Activated T-cell treated with anti-CD3 and anti-CD28 coated beads, Interleukin-2, amount 50 U/mL, for 1 hour (primary cell): ENCODE results near the gene NFKB1.
A peak's percentile ranks its signal among the peaks of the same experiment; 100 is the strongest.

Source experiments
- DNase-seq: peaks from one replicate; pipeline ENCODE4 v3.0.0-alpha.2; 2020

Gene NFKB1

GRCh38 chr4:102502543-102502818, 1.3 kb downstream of the NFKB1 start:
- DNase-seq = no peak

GRCh38 chr4:102503301-102503746, 2.2 kb downstream of the NFKB1 start:
- DNase-seq = no peak

GRCh38 chr4:102503831-102504786, 3.0 kb downstream of the NFKB1 start:
- no peak for DNase-seq

GRCh38 chr4:102504941-102505340, 3.8 kb downstream of the NFKB1 start:
- DNase-seq = no peak

GRCh38 chr4:102505708-102506107, 4.5 kb downstream of the NFKB1 start:
- DNase-seq = no peak

GRCh38 chr4:102506523-102506922, 5.4 kb downstream of the NFKB1 start:
- DNase-seq = no peak

GRCh38 chr4:102511830-102512605, 10.9 kb downstream of the NFKB1 start:
- DNase-seq = no peak

- no peak for DNase-seq
Observed at GRCh38 chr4:102514298-102514964, 13.3 kb downstream of the NFKB1 start.

GRCh38 chr4:102517753-102518152, 16.6 kb downstream of the NFKB1 start:
- no peak for DNase-seq

- peak; percentile 33 for DNase-seq
Observed at GRCh38 chr4:102518703-102519131, 17.6 kb downstream of the NFKB1 start.

GRCh38 chr4:102519925-102520324, 18.8 kb downstream of the NFKB1 start:
- no peak for DNase-seq

GRCh38 chr4:102521570-102521969, 20.4 kb downstream of the NFKB1 start:
- DNase-seq = no peak

- DNase-seq = no peak
Observed at GRCh38 chr4:102522031-102522440, 20.9 kb downstream of the NFKB1 start.

GRCh38 chr4:102524691-102525090, 23.5 kb downstream of the NFKB1 start:
- peak; percentile 19 for DNase-seq

GRCh38 chr4:102525097-102525496, 23.9 kb downstream of the NFKB1 start:
- no peak for DNase-seq

GRCh38 chr4:102525504-102525903, 24.3 kb downstream of the NFKB1 start:
- DNase-seq = no peak

GRCh38 chr4:102526532-102526931, 25.4 kb downstream of the NFKB1 start:
- no peak for DNase-seq

- DNase-seq = no peak
Observed at GRCh38 chr4:102527695-102528283, 26.6 kb downstream of the NFKB1 start.

- no peak for DNase-seq
Observed at GRCh38 chr4:102529977-102530376, 28.8 kb downstream of the NFKB1 start.

- DNase-seq = no peak
Observed at GRCh38 chr4:102530986-102531385, 29.8 kb downstream of the NFKB1 start.

- DNase-seq = no peak
Observed at GRCh38 chr4:102531462-102531861, 30.3 kb downstream of the NFKB1 start.

- DNase-seq = no peak
Observed at GRCh38 chr4:102533348-102533747, 32.2 kb downstream of the NFKB1 start.

- no peak for DNase-seq
Observed at GRCh38 chr4:102533904-102534303, 32.7 kb downstream of the NFKB1 start.
